Suprapubic skin (tissue), 4 donors: ENCODE results near the gene USP20.

Experiments
- CTCF ChIP-seq, 2 donors: fragments of 200-600 bp in 1 of 2; fragments of 450-650 bp in 1 of 2; sonication (generic) in 1 of 2; IDR thresholded peaks; one replicate each; pipeline ENCODE4 v1.5.1; 2016 to 2019; ENCODE audit warnings: antibody characterized with exemption in 2 of 2, mild to moderate bottlenecking in 1 of 2, moderate library complexity in 1 of 2
- EP300 ChIP-seq: sonication (generic); formaldehyde crosslinking; IDR thresholded peaks from one replicate; pipeline ENCODE4 v1.6.1; 2017; ENCODE audit warnings: antibody characterized with exemption
- POLR2A ChIP-seq, 2 donors: fragments of 450-650 bp; IDR thresholded peaks; one replicate each; pipeline ENCODE4 v1.6.1; 2017; ENCODE audit warnings: antibody characterized with exemption in 2 of 2, mild to moderate bottlenecking in 2 of 2, moderate library complexity in 2 of 2
- POLR2AphosphoS5 ChIP-seq, 3 donors: sonication (generic); formaldehyde crosslinking; IDR thresholded peaks; one replicate each; pipeline ENCODE4 v1.6.1; 2017; ENCODE audit warnings: antibody characterized with exemption in 3 of 3

GRCh38 chr9:129823542-129823934 is 11.7 kb upstream of the USP20 start:
- TF ChIP-seq CTCF (IDR thresholded peaks at IDR 0.05): no peak
- TF ChIP-seq POLR2A (IDR thresholded peaks at IDR 0.05): no peak
- TF ChIP-seq POLR2AphosphoS5 (IDR thresholded peaks at IDR 0.05): no peak
- TF ChIP-seq EP300: no peak
